CD14-positive monocyte (primary cell): ENCODE data around the gene EYA4. TPM values are rescaled to one million over a fixed set of nuclear protein-coding genes. Genes with fewer than 3 reads are reported as not detected.

Experiments
- DNase-seq, 3 donors: peaks; one replicate each; pipeline ENCODE4 v3.0.0-alpha.2; 2011 to 2022
- H2AFZ ChIP-seq: 2 replicates; pipeline ENCODE4 v1.6.0; 2012; ENCODE audit warnings: mild to moderate bottlenecking, low read depth, low read length, inconsistent platforms; ENCODE audit not compliant: insufficient read depth, poor library complexity, severe bottlenecking
- H3K27ac ChIP-seq, 2 donors: 1 replicate in 1 of 2; 2 replicates in 1 of 2; pipeline ENCODE4 v1.5.1; 2012 to 2013; ENCODE audit warnings: low read length in 2 of 2, control low read depth in 1 of 2, inconsistent platforms in 1 of 2, low read depth in 1 of 2, mild to moderate bottlenecking in 1 of 2
- H3K27me3 ChIP-seq, 2 donors: one replicate each; pipeline versions ENCODE4 v1.6.0 to v1.6.1; 2011 to 2013; ENCODE audit warnings: low read length in 2 of 2; ENCODE audit not compliant: control insufficient read depth in 2 of 2, insufficient read depth in 2 of 2
- H3K36me3 ChIP-seq, 2 donors: replicated peaks in 1 of 2; 1 replicate in 1 of 2; 2 replicates in 1 of 2; pipeline versions ENCODE4 v1.5.1 to v1.6.1; 2012 to 2013; ENCODE audit warnings: low read length in 2 of 2, control low read depth in 1 of 2, inconsistent platforms in 1 of 2, mild to moderate bottlenecking in 1 of 2; ENCODE audit not compliant: insufficient read depth in 2 of 2, control insufficient read depth in 1 of 2
- H3K4me1 ChIP-seq, 2 donors: 1 replicate in 1 of 2; 2 replicates in 1 of 2; pipeline versions ENCODE4 v1.5.1 to v1.6.1; 2012 to 2013; ENCODE audit warnings: low read length in 2 of 2, control low read depth in 1 of 2, inconsistent platforms in 1 of 2, mild to moderate bottlenecking in 1 of 2, moderate library complexity in 1 of 2; ENCODE audit not compliant: insufficient read depth in 2 of 2, control insufficient read depth in 1 of 2
- H3K4me2 ChIP-seq: replicated peaks from 2 replicates; pipeline ENCODE3; 2012; ENCODE audit warnings: low read length, moderate library complexity, mild to moderate bottlenecking; ENCODE audit not compliant: poor library complexity, severe bottlenecking; ENCODE audit errors: extremely low read depth
- H3K4me3 ChIP-seq, 3 experiments: fragments of 200-600 bp in 1 of 3; sonication (generic) in 1 of 3; replicated peaks in 1 of 3; 1 replicate in 2 of 3; 2 replicates in 1 of 3; pipeline ENCODE4 v1.5.1; 2011 to 2013; ENCODE audit warnings: low read length in 3 of 3, mild to moderate bottlenecking in 3 of 3, control low read depth in 2 of 3, low read depth in 2 of 3, inconsistent platforms in 1 of 3, moderate library complexity in 1 of 3
- H3K79me2 ChIP-seq: 2 replicates; pipeline ENCODE4 v1.6.0; 2012; ENCODE audit warnings: mild to moderate bottlenecking, control low read depth, inconsistent platforms, low read length, moderate library complexity; ENCODE audit not compliant: insufficient read depth
- H3K9ac ChIP-seq: 2 replicates; pipeline ENCODE4 v1.6.0; 2017; ENCODE audit warnings: low read length, mild to moderate bottlenecking; ENCODE audit not compliant: insufficient read depth, poor library complexity, severe bottlenecking
- H3K9me3 ChIP-seq, 2 donors: replicated peaks in 1 of 2; 1 replicate in 1 of 2; 2 replicates in 1 of 2; pipeline versions ENCODE4 v1.5.1 to v1.6.1; 2012 to 2013; ENCODE audit warnings: low read length in 2 of 2, control low read depth in 1 of 2; ENCODE audit not compliant: control insufficient read depth in 1 of 2, insufficient read depth in 1 of 2
- H4K20me1 ChIP-seq: 2 replicates; pipeline ENCODE4 v1.6.0; 2012; ENCODE audit warnings: mild to moderate bottlenecking, low read length, control low read depth, moderate library complexity; ENCODE audit not compliant: insufficient read depth
- H3K27ac Mint-ChIP-seq, 7 donors: one replicate each; pipeline ENCODE4 v1.8.0; 2020; ENCODE audit warnings: mild to moderate bottlenecking in 7 of 7, mixed read lengths in 7 of 7, moderate library complexity in 6 of 7, inconsistent platforms in 2 of 7
- H3K27me3 Mint-ChIP-seq, 3 donors: one replicate each; pipeline ENCODE4 v1.8.0; 2021 to 2022; ENCODE audit warnings: low read depth in 3 of 3, mild to moderate bottlenecking in 3 of 3, mixed read lengths in 3 of 3, moderate library complexity in 3 of 3, inconsistent platforms in 1 of 3
- H3K36me3 Mint-ChIP-seq, 2 donors: one replicate each; pipeline ENCODE4 v1.8.0; 2020; ENCODE audit warnings: mixed read lengths in 2 of 2, inconsistent platforms in 1 of 2, mild to moderate bottlenecking in 1 of 2
- H3K4me1 Mint-ChIP-seq: one replicate; pipeline ENCODE4 v1.8.0; 2020; ENCODE audit warnings: mild to moderate bottlenecking, mixed read lengths
- H3K4me3 Mint-ChIP-seq, 2 donors: one replicate each; pipeline ENCODE4 v1.8.0; 2020; ENCODE audit warnings: mild to moderate bottlenecking in 2 of 2, mixed read lengths in 2 of 2, moderate library complexity in 1 of 2
- H3K9me3 Mint-ChIP-seq, 7 donors: one replicate each; pipeline ENCODE4 v1.8.0; 2020 to 2022; ENCODE audit warnings: mixed read lengths in 7 of 7, mild to moderate bottlenecking in 6 of 7, moderate library complexity in 6 of 7, inconsistent platforms in 2 of 7
- CTCF ChIP-seq: fragments of 200-600 bp; IDR thresholded peaks from one replicate; pipeline ENCODE4 v1.8.0; 2022; ENCODE audit warnings: antibody characterized with exemption, mild to moderate bottlenecking
- intact Hi-C, 2 donors: fragments of 100-400 bp; cut with micrococcal nuclease; formaldehyde crosslinking; loops; one replicate each; pipeline versions ENCODE4 v1.15.0 to v1.15.1; 2023
- polyA plus RNA-seq, 3 donors: library from polyadenylated mRNA; depleted of rRNA in 1 of 3; unstranded in 2 of 3; stranded (reverse) in 1 of 3; fragments of 300-500 nt in 2 of 3; fragments of >200 nt in 1 of 3; fragmentation: Illumina TruSeq in 2 of 3; gene quantifications; 1 replicate in 2 of 3; 2 replicates in 1 of 3; pipeline ENCODE4 v1.2.3, GENCODE V29; 2012 to 2021

The EYA4 gene
- polyA plus RNA-seq, 3 donors = not detected

- H3K79me2 ChIP-seq = no peaks in the 10 kb centered on the region
- no peak overlapping the region for H3K4me2 ChIP-seq
- H3K27ac ChIP-seq = no peak overlapping the region
- intact Hi-C loops = no loop called here
- no peaks in the 10 kb centered on the region for H3K4me1 ChIP-seq
- peaks cover 0 to 2% (median 0%) of the 10 kb centered on the region in 7 donors for H3K9me3 Mint-ChIP-seq
- H3K4me1 Mint-ChIP-seq = no peaks in the 10 kb centered on the region
- no peak overlapping the region for H3K4me3 ChIP-seq
- H3K27ac Mint-ChIP-seq = no peak overlapping the region
- TF ChIP-seq CTCF = no peak
- H4K20me1 ChIP-seq = no peaks in the 10 kb centered on the region
- H3K36me3 ChIP-seq = no peaks in the 10 kb centered on the region
- H3K4me3 Mint-ChIP-seq = no peak overlapping the region
- H3K9ac ChIP-seq = no peak overlapping the region
- H2AFZ ChIP-seq = no peak overlapping the region
- no peaks in the 10 kb centered on the region for H3K36me3 Mint-ChIP-seq
- peaks cover 0 to 2% (median 0%) of the 10 kb centered on the region in 3 donors for H3K27me3 Mint-ChIP-seq
- DNase-seq = no peak
- H3K27me3 ChIP-seq = no peaks in the 10 kb centered on the region
- H3K9me3 ChIP-seq = no peaks in the 10 kb centered on the region
Measured at GRCh38 chr6:133430530-133430929, 189.4 kb downstream of the EYA4 start.

- H3K27ac Mint-ChIP-seq = no peak overlapping the region
- H4K20me1 ChIP-seq = no peaks in the 10 kb centered on the region
- no peaks in the 10 kb centered on the region for H3K36me3 ChIP-seq
- H3K9me3 ChIP-seq = no peaks in the 10 kb centered on the region
- H3K4me1 Mint-ChIP-seq = no peaks in the 10 kb centered on the region
- no peak overlapping the region for H3K4me3 Mint-ChIP-seq
- DNase-seq = no peak
- H3K27me3 Mint-ChIP-seq = peaks cover 0 to 4% (median 0%) of the 10 kb centered on the region in 3 donors
- no peak for TF ChIP-seq CTCF
- H3K27ac ChIP-seq = no peak overlapping the region
- H3K36me3 Mint-ChIP-seq = no peaks in the 10 kb centered on the region
- H3K4me1 ChIP-seq = no peaks in the 10 kb centered on the region
- no peak overlapping the region for H3K4me3 ChIP-seq
- no peak overlapping the region for H3K9ac ChIP-seq
- H2AFZ ChIP-seq = no peak overlapping the region
- H3K27me3 ChIP-seq = no peaks in the 10 kb centered on the region
- no peaks in the 10 kb centered on the region for H3K79me2 ChIP-seq
- H3K9me3 Mint-ChIP-seq = peaks cover 0 to 2% (median 1%) of the 10 kb centered on the region in 7 donors
- no peak overlapping the region for H3K4me2 ChIP-seq
- intact Hi-C loops = no loop called here
Measured at GRCh38 chr6:133431031-133431430, 189.9 kb downstream of the EYA4 start.
